OCI-M2 (cell line): ENCODE measurements around the gene LRIG1.

Experiments
- DNase-seq: peaks from one replicate; lab custom pipeline; 2025; ENCODE audit not compliant: unreplicated experiment; lab: John Stamatoyannopoulos, UW

Gene LRIG1

GRCh38 chr3:66392512-66392911, 108.3 kb downstream of the LRIG1 start:
- DNase-seq, result no peak

GRCh38 chr3:66390013-66390412, 110.8 kb downstream of the LRIG1 start:
- DNase-seq, result no peak

- DNase-seq, result no peak
Measured at GRCh38 chr3:66386925-66387650, 113.7 kb downstream of the LRIG1 start.

- no peak for DNase-seq
Measured at GRCh38 chr3:66386011-66386924, 114.6 kb downstream of the LRIG1 start.

- no peak for DNase-seq
Measured at GRCh38 chr3:66385066-66385465, 115.8 kb downstream of the LRIG1 start.

GRCh38 chr3:66383998-66384745, 116.7 kb downstream of the LRIG1 start:
- no peak for DNase-seq

GRCh38 chr3:66383023-66383422, 117.8 kb downstream of the LRIG1 start:
- no peak for DNase-seq

GRCh38 chr3:66382142-66382541, 118.7 kb downstream of the LRIG1 start:
- DNase-seq, result no peak

GRCh38 chr3:66381626-66382025, 119.2 kb downstream of the LRIG1 start:
- no peak for DNase-seq

GRCh38 chr3:66380200-66380932, 120.5 kb downstream of the LRIG1 start:
- no peak for DNase-seq

- DNase-seq, result no peak
Measured at GRCh38 chr3:66379565-66379964, 121.3 kb downstream of the LRIG1 start.

- DNase-seq, result no peak
Measured at GRCh38 chr3:66378256-66378655, 122.6 kb downstream of the LRIG1 start.

GRCh38 chr3:66377800-66378199, 123.0 kb downstream of the LRIG1 start:
- no peak for DNase-seq

GRCh38 chr3:66376568-66376967, 124.3 kb downstream of the LRIG1 start:
- no peak for DNase-seq

GRCh38 chr3:66372681-66373350, 128.0 kb downstream of the LRIG1 start:
- DNase-seq, result no peak

GRCh38 chr3:66371432-66371831, 129.4 kb downstream of the LRIG1 start:
- DNase-seq, result no peak

GRCh38 chr3:66370179-66370578, 130.6 kb downstream of the LRIG1 start:
- DNase-seq, result no peak

GRCh38 chr3:66367979-66368378, 132.8 kb downstream of the LRIG1 start:
- no peak for DNase-seq

- no peak for DNase-seq
Measured at GRCh38 chr3:66366747-66367146, 134.1 kb downstream of the LRIG1 start.

- DNase-seq, result no peak
Measured at GRCh38 chr3:66365080-66365479, 135.7 kb downstream of the LRIG1 start.
